WTC11 (cell line): ENCODE results near the gene RFX8.

Experiments
- FOXK1 ChIP-seq: sonication (generic); formaldehyde crosslinking; IDR thresholded peaks from 2 replicates; pipeline ENCODE4 v1.8.0; 2022; ENCODE audit warnings: mild to moderate bottlenecking, moderate library complexity, missing genetic modification reagents
- JAZF1 ChIP-seq: fragments of 250-450 bp; sonication (Bioruptor Pico); IDR thresholded peaks from 2 replicates; pipeline ENCODE4 v1.9.0; 2021; ENCODE audit warnings: moderate library complexity, mild to moderate bottlenecking, inconsistent platforms
- JUN ChIP-seq: sonication (generic); formaldehyde crosslinking; IDR thresholded peaks from 2 replicates; pipeline ENCODE4 v1.8.0; 2023; ENCODE audit warnings: mild to moderate bottlenecking, missing genetic modification reagents
- KAT7 ChIP-seq: sonication (generic); formaldehyde crosslinking; IDR thresholded peaks from 2 replicates; pipeline ENCODE4 v1.8.1; 2023; ENCODE audit warnings: missing genetic modification reagents, mild to moderate bottlenecking, borderline replicate concordance
- NR2C2 ChIP-seq: sonication (generic); formaldehyde crosslinking; IDR thresholded peaks from 2 replicates; pipeline ENCODE4 v1.8.0; 2022; ENCODE audit warnings: mild to moderate bottlenecking, missing genetic modification reagents
- TEAD4 ChIP-seq: sonication (generic); formaldehyde crosslinking; IDR thresholded peaks from 2 replicates; pipeline ENCODE4 v1.8.0; 2022; ENCODE audit warnings: mild to moderate bottlenecking, missing genetic modification reagents
- TP53 ChIP-seq: sonication (generic); formaldehyde crosslinking; IDR thresholded peaks from 2 replicates; pipeline ENCODE4 v1.8.1; 2023; ENCODE audit warnings: mild to moderate bottlenecking, missing genetic modification reagents
- ZNF121 ChIP-seq: sonication (generic); formaldehyde crosslinking; IDR thresholded peaks from 2 replicates; pipeline ENCODE4 v1.8.0; 2023; ENCODE audit warnings: missing genetic modification reagents
- ZNF232 ChIP-seq: sonication (generic); formaldehyde crosslinking; IDR thresholded peaks from 2 replicates; pipeline ENCODE4 v1.8.0; 2022; ENCODE audit warnings: mild to moderate bottlenecking, missing genetic modification reagents
- TF ChIP-seq, protein P1 (sequence below): fragments of 200-600 bp; IDR thresholded peaks from 2 replicates; pipeline ENCODE4 v1.8.0; 2022; ENCODE audit warnings: antibody characterized with exemption
- TF ChIP-seq, protein P2 (sequence below): sonication (generic); formaldehyde crosslinking; IDR thresholded peaks from 2 replicates; pipeline ENCODE4 v1.8.0; 2022; ENCODE audit warnings: mild to moderate bottlenecking, missing genetic modification reagents
- TF ChIP-seq, protein P3 (sequence below): fragments of 250-450 bp; sonication (Bioruptor Pico); IDR thresholded peaks from 2 replicates; pipeline ENCODE4 v2.1.2; 2022; ENCODE audit warnings: mild to moderate bottlenecking, moderate library complexity
- TF ChIP-seq, protein P4 (sequence below): sonication (generic); formaldehyde crosslinking; IDR thresholded peaks from 2 replicates; pipeline ENCODE4 v1.8.1; 2023; ENCODE audit warnings: mild to moderate bottlenecking, missing genetic modification reagents, moderate library complexity
- TF ChIP-seq, protein P5 (sequence below): fragments of 250-450 bp; sonication (Bioruptor Pico); IDR thresholded peaks from 2 replicates; pipeline ENCODE4 v1.8.0; 2021; ENCODE audit warnings: mild to moderate bottlenecking

DNA sequence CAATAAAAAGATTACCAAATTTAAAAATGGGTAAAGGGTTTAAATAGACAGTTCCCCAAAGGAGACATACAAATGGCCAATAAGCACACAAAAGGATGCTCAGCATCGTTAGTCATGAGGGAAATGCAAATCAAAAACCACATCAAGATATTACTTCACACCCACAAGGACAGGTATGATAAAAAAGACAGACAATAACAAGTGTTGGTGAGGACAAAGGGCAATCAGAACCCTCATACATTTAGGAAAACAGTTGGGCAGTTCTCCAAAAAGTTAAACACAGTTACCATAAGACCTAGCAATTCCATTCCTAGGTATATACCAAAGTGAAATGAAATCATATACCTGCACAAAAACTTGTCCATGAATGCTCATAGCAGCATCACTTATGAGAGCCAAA is 102.1 kb downstream of the RFX8 start:
- TF ChIP-seq, protein P1, sequence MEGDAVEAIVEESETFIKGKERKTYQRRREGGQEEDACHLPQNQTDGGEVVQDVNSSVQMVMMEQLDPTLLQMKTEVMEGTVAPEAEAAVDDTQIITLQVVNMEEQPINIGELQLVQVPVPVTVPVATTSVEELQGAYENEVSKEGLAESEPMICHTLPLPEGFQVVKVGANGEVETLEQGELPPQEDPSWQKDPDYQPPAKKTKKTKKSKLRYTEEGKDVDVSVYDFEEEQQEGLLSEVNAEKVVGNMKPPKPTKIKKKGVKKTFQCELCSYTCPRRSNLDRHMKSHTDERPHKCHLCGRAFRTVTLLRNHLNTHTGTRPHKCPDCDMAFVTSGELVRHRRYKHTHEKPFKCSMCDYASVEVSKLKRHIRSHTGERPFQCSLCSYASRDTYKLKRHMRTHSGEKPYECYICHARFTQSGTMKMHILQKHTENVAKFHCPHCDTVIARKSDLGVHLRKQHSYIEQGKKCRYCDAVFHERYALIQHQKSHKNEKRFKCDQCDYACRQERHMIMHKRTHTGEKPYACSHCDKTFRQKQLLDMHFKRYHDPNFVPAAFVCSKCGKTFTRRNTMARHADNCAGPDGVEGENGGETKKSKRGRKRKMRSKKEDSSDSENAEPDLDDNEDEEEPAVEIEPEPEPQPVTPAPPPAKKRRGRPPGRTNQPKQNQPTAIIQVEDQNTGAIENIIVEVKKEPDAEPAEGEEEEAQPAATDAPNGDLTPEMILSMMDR, result no peak
- TF ChIP-seq, protein P2, sequence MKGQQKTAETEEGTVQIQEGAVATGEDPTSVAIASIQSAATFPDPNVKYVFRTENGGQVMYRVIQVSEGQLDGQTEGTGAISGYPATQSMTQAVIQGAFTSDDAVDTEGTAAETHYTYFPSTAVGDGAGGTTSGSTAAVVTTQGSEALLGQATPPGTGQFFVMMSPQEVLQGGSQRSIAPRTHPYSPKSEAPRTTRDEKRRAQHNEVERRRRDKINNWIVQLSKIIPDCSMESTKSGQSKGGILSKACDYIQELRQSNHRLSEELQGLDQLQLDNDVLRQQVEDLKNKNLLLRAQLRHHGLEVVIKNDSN, result no peak
- no peak for TF ChIP-seq ZNF121 (CRISPR knock-in tag)
- TF ChIP-seq JUN (CRISPR knock-in tag), result no peak
- TF ChIP-seq, protein P3, sequence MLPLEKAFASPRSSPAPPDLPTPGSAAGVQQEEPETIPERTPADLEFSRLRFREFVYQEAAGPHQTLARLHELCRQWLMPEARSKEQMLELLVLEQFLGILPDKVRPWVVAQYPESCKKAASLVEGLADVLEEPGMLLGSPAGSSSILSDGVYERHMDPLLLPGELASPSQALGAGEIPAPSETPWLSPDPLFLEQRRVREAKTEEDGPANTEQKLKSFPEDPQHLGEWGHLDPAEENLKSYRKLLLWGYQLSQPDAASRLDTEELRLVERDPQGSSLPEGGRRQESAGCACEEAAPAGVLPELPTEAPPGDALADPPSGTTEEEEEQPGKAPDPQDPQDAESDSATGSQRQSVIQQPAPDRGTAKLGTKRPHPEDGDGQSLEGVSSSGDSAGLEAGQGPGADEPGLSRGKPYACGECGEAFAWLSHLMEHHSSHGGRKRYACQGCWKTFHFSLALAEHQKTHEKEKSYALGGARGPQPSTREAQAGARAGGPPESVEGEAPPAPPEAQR (CRISPR knock-in tag), result no peak
- no peak for TF ChIP-seq TP53
- TF ChIP-seq, protein P4, sequence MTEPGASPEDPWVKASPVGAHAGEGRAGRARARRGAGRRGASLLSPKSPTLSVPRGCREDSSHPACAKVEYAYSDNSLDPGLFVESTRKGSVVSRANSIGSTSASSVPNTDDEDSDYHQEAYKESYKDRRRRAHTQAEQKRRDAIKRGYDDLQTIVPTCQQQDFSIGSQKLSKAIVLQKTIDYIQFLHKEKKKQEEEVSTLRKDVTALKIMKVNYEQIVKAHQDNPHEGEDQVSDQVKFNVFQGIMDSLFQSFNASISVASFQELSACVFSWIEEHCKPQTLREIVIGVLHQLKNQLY (CRISPR knock-in tag), result no peak
- TF ChIP-seq ZNF232 (CRISPR knock-in tag), result no peak
- TF ChIP-seq, protein P5, sequence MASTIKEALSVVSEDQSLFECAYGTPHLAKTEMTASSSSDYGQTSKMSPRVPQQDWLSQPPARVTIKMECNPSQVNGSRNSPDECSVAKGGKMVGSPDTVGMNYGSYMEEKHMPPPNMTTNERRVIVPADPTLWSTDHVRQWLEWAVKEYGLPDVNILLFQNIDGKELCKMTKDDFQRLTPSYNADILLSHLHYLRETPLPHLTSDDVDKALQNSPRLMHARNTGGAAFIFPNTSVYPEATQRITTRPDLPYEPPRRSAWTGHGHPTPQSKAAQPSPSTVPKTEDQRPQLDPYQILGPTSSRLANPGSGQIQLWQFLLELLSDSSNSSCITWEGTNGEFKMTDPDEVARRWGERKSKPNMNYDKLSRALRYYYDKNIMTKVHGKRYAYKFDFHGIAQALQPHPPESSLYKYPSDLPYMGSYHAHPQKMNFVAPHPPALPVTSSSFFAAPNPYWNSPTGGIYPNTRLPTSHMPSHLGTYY (CRISPR knock-in tag), result no peak
- no peak for TF ChIP-seq TEAD4 (CRISPR knock-in tag)
- no peak for TF ChIP-seq NR2C2
- no peak for TF ChIP-seq FOXK1 (CRISPR knock-in tag)
- no peak for TF ChIP-seq KAT7 (CRISPR knock-in tag)
- TF ChIP-seq JAZF1 (CRISPR knock-in tag), result no peak
